Measurements from ENCODE around the gene TRIO.

Gene TRIO

DNA sequence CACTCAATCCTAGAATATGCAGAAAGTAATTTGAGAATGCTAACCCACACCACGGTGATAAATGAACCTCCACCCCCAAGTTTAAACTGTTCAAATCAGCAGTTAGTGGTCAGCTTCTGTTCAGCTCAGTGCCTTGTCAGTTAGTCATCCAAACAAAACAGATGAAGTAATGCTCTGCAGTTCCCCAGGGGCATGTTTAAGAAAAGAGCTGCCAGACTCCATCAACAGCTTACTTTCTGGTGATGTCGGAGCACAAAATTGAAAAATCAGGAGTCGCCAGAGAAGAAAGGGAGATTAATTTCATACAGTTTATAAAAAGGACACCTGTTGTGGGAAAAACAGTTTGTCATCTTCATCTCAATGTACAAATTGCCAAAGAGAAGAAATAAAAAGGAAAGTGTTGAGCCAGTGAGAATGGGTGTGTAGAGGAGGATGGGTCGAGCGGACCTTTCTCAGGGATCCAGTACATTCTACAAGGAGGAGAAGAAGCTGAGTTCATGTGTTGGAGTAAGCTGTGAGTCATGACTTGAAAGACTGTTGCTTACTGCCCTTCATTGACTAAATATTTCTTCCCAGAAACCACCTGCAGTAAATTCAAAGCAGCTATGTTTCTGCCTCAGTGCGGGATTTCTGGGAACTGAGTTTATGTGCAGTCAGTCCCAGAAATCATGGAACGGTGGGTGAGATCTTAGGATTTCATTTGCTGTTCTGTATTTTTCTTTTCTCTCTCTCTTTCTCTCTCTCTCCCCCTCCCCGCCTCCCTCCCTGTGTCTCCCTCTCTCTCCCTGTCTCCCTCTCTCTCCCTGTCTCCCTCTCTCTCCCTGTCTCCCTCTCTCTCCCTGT is 13.7 kb downstream of the TRIO start (continued):
- TF ChIP-seq PRDM2 (tag by site-specific recombination; IDR thresholded peaks at IDR 0.05; ENCODE audit: borderline replicate concordance) (no peak), ZNF501 (tag by site-specific recombination; IDR thresholded peaks at IDR 0.05) (peak; percentile 89), OVOL3 (tag by site-specific recombination; IDR thresholded peaks at IDR 0.05) (peak; percentile 93; the same call in 1 of the 2 replicates), ZNF433 (tag by site-specific recombination; IDR thresholded peaks at IDR 0.05; ENCODE audit: low read depth) (no peak), TCF7L2 (IDR thresholded peaks at IDR 0.05; ENCODE audit: borderline replicate concordance, low read depth, low read length) (peak; percentile 61), ZNF48 (tag by site-specific recombination; IDR thresholded peaks at IDR 0.05) (no peak), MZF1 (tag by site-specific recombination; IDR thresholded peaks at IDR 0.05; ENCODE audit: borderline replicate concordance) (peak; percentile 95), ZNF843 (tag by site-specific recombination; IDR thresholded peaks at IDR 0.05) (peak; percentile 99), KLF1 (tag by site-specific recombination; IDR thresholded peaks at IDR 0.05) (peak; percentile 73), ZSCAN30 (tag by site-specific recombination; IDR thresholded peaks at IDR 0.05) (peak; percentile 95), GFI1B (tag by site-specific recombination; IDR thresholded peaks at IDR 0.05) (peak; percentile 94), GLI4 (tag by site-specific recombination; IDR thresholded peaks at IDR 0.05) (0 out of 2 replicates have a peak, but pooled peaks have one; percentile 28), ZNF404 (tag by site-specific recombination; IDR thresholded peaks at IDR 0.05) (no peak), ZNF548 (tag by site-specific recombination; IDR thresholded peaks at IDR 0.05) (no peak), ZFP41 (tag by site-specific recombination; IDR thresholded peaks at IDR 0.05; ENCODE audit: borderline replicate concordance) (no peak), ZNF692 (tag by site-specific recombination; IDR thresholded peaks at IDR 0.05) (peak; percentile 90), ZNF112 (tag by site-specific recombination; IDR thresholded peaks at IDR 0.05) (no peak), ZNF560 (tag by site-specific recombination; IDR thresholded peaks at IDR 0.05; ENCODE audit: borderline replicate concordance) (no peak), ZNF23 (tag by site-specific recombination; IDR thresholded peaks at IDR 0.05; ENCODE audit: borderline replicate concordance) (no peak), ZNF777 (tag by site-specific recombination; IDR thresholded peaks at IDR 0.05; ENCODE audit: borderline replicate concordance) (no peak)
- TF ChIP-seq, protein P1, sequence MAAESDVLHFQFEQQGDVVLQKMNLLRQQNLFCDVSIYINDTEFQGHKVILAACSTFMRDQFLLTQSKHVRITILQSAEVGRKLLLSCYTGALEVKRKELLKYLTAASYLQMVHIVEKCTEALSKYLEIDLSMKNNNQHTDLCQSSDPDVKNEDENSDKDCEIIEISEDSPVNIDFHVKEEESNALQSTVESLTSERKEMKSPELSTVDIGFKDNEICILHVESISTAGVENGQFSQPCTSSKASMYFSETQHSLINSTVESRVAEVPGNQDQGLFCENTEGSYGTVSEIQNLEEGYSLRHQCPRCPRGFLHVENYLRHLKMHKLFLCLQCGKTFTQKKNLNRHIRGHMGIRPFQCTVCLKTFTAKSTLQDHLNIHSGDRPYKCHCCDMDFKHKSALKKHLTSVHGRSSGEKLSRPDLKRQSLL (tag by site-specific recombination; IDR thresholded peaks at IDR 0.05) = peak; percentile 83
- TF ChIP-seq, protein P2, sequence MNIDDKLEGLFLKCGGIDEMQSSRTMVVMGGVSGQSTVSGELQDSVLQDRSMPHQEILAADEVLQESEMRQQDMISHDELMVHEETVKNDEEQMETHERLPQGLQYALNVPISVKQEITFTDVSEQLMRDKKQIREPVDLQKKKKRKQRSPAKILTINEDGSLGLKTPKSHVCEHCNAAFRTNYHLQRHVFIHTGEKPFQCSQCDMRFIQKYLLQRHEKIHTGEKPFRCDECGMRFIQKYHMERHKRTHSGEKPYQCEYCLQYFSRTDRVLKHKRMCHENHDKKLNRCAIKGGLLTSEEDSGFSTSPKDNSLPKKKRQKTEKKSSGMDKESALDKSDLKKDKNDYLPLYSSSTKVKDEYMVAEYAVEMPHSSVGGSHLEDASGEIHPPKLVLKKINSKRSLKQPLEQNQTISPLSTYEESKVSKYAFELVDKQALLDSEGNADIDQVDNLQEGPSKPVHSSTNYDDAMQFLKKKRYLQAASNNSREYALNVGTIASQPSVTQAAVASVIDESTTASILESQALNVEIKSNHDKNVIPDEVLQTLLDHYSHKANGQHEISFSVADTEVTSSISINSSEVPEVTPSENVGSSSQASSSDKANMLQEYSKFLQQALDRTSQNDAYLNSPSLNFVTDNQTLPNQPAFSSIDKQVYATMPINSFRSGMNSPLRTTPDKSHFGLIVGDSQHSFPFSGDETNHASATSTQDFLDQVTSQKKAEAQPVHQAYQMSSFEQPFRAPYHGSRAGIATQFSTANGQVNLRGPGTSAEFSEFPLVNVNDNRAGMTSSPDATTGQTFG (tag by site-specific recombination; IDR thresholded peaks at IDR 0.05; ENCODE audit: borderline replicate concordance) = no peak
- TF ChIP-seq, protein P3, sequence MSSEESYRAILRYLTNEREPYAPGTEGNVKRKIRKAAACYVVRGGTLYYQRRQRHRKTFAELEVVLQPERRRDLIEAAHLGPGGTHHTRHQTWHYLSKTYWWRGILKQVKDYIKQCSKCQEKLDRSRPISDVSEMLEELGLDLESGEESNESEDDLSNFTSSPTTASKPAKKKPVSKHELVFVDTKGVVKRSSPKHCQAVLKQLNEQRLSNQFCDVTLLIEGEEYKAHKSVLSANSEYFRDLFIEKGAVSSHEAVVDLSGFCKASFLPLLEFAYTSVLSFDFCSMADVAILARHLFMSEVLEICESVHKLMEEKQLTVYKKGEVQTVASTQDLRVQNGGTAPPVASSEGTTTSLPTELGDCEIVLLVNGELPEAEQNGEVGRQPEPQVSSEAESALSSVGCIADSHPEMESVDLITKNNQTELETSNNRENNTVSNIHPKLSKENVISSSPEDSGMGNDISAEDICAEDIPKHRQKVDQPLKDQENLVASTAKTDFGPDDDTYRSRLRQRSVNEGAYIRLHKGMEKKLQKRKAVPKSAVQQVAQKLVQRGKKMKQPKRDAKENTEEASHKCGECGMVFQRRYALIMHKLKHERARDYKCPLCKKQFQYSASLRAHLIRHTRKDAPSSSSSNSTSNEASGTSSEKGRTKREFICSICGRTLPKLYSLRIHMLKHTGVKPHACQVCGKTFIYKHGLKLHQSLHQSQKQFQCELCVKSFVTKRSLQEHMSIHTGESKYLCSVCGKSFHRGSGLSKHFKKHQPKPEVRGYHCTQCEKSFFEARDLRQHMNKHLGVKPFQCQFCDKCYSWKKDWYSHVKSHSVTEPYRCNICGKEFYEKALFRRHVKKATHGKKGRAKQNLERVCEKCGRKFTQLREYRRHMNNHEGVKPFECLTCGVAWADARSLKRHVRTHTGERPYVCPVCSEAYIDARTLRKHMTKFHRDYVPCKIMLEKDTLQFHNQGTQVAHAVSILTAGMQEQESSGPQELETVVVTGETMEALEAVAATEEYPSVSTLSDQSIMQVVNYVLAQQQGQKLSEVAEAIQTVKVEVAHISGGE (tag by site-specific recombination; conservative IDR thresholded peaks at IDR 0.05; ENCODE audit: low read depth) = no peak; the same call in 1 of the 2 replicates
- TF ChIP-seq, protein P4, sequence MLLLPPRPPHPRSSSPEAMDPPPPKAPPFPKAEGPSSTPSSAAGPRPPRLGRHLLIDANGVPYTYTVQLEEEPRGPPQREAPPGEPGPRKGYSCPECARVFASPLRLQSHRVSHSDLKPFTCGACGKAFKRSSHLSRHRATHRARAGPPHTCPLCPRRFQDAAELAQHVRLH (tag by site-specific recombination; IDR thresholded peaks at IDR 0.05) = peak; percentile 90; the same call in 1 of the 2 replicates
